GM21576 (cell line): ENCODE measurements around the gene ZNF592.

ENCODE experiments used
- ATAC-seq: cut with Tn5 transposase; IDR thresholded peaks from one replicate; pipeline ENCODE4 v1.9.1; 2021; ENCODE audit warnings: mild to moderate bottlenecking, moderate library complexity; ENCODE audit not compliant: unreplicated experiment

The ZNF592 gene

GRCh38 chr15:84804005-84804900 is 55.9 kb downstream of the ZNF592 start:
- no peak for ATAC-seq

DNA sequence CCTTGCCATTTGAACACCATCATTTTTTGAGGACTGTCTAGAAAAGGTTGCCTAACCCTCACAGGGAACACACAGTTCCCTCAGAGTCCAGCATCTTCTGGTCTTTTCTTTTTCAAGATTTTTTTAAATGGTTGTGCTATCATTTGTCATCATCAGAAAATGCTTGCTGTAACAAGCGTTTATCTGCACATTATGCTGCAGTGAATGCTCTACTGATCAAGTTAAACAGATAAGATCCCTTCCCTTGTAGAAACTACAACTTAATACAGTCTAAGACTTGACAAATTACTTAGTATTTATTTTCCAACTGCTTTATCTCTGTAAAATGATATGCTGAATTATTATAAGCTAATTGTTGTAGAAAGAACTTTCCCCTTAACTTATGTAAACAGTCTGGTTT is 56.8 kb downstream of the ZNF592 start:
- no peak for ATAC-seq

DNA sequence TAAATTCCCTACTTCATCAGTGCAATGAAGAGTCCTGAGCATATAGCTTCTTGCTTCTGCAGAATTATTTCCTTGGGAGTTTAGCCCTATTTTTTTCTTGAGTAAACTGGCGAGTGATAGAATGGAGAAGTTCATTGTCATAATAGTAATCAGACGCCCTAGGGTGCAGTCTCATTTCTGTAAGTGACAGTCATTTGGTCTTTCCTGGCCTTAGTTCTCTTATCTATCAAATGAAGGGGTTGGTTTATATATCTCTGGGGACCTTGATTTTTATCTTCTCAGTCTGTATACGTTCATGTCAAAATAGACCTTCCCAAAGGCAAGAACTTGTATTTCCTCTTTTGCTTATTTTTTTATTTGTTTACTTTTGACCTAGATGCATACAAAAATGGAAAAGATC is 58.8 kb downstream of the ZNF592 start:
- no peak for ATAC-seq

- no peak for ATAC-seq
Measured at GRCh38 chr15:84810073-84810840, 61.9 kb downstream of the ZNF592 start.

GRCh38 chr15:84811151-84811550 is 62.8 kb downstream of the ZNF592 start:
- ATAC-seq = no peak

- no peak for ATAC-seq
Measured at GRCh38 chr15:84811828-84812227, 63.4 kb downstream of the ZNF592 start.

DNA sequence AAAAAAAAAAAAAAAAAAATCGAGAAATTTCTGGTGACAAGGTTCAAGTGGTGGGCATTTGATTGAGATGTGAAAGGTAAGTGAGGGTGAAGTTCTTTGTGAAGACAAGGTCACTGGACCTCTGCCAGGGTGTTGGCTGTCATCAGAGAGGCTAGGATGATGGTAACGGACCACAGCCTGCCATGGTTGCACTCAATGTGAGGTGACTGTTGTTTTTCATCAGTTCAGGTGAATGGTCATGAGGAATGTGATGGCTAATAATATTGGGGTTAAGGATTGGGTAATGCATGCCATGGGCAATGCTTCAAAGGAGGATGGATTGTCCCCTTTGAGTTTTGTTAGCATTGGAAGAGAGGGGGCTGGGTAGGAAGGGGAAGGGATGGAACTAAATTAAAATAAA is 64.5 kb downstream of the ZNF592 start:
- ATAC-seq = no peak

GRCh38 chr15:84813435-84813834 is 65.0 kb downstream of the ZNF592 start:
- no peak for ATAC-seq

DNA sequence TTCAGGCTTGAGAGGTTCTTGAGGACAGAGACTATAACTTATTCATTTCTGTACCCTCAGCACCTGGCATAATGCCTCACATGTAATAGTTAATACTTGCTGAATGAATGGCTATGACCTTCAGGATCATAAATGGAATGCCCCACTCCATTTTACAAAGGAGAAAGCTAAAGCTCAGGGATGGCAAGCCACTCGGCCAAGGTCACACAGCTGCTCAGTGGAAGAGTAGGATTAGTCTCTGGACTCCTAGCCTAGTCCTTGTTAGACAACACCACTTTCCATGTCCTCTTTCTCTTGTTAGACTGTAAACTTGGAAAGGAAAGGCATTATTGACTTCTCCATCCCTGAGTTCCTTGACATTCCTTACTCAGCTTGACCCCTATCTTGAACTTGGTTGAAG is 65.5 kb downstream of the ZNF592 start:
- ATAC-seq = no peak

- no peak for ATAC-seq
Measured at GRCh38 chr15:84814916-84815315, 66.5 kb downstream of the ZNF592 start.

DNA sequence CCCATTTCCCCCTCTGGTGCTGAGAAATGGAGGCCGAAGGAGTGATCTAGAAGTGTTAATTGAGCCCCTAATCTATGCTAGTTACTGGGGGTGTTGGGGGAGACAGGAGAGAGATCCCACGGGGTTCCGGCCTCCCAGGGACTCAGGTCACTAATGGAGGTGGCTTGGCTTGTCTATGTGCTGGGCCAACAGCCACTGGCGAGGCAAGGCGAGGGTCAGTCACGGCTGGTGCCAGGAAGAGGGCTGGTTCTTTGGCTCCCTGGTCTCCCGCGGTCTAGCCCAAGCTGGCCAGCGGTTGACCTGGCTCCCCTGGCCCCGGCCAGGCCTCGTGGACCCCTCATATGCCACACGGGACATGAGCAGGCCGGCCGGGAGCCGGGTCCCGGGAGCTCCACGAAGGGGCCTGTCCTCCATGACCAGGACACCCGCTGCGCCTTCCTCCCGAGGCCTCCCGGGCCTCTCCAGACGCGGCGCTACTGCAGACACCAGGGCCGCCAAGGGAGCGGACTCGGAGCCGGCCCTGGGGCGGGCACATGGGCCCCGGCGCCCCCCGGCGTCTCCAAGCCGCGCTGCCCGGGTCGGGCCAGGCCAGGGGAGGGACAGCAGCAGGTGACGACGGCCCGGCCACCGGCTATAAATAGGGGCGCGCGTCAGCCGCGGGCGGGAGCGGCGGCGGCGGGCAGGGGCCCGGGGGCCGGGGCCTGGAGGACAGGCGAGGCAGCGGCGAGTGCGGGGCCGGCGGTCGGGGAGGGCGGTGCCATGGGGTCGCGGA is 68.5 kb downstream of the ZNF592 start, which contains the start of gene ALPK3:
TSS of gene ALPK3 (plus strand) at position 663 of the 772 bp plus-strand sequence. CDS start at position 760, 97 bp downstream.
- ATAC-seq = no peak

- ATAC-seq = no peak
Measured at GRCh38 chr15:84817466-84818081, 69.2 kb downstream of the ZNF592 start.

DNA sequence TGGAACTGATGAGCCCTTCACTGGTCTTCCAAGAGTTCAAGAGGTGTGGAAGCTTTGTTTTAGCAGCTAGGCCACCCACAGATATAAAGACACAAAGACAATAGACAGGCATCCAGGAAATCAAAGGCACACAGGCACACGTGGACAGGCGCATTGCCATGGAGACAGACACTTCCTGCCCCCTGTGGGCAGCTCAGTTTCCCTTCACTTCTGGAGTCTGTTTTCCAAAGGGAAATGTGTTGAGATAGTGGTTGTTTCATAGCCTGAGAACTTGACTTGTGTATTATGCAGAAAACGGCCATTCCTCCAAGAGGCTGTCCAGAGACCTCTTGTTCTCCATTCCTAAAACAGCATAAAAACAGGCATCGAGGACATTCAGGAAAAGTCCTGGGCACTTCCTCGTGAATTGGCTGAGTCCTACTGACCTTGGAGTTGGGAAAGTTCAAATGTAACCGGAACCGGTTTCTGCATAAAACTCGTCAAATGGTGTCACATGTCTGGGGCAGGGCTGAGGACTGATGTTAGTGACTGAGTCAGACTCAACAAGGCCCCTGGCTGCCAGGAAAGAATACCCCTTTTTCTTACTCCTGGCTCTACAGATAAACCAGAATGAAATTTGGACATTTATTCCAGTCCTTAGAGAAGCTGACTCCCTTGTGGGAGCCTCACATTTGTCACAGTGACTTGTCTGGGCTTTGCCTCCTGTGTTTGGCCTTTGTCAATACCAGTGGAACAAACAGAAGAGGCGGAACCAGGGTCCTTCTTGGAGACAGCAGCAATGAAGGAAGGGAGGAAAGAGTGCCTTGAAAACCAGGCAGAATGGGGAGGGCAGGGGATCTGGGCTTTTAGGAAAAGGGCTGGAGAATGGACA is 70.1 kb downstream of the ZNF592 start:
- no peak for ATAC-seq

GRCh38 chr15:84819291-84819768 is 70.9 kb downstream of the ZNF592 start:
- ATAC-seq = no peak

DNA sequence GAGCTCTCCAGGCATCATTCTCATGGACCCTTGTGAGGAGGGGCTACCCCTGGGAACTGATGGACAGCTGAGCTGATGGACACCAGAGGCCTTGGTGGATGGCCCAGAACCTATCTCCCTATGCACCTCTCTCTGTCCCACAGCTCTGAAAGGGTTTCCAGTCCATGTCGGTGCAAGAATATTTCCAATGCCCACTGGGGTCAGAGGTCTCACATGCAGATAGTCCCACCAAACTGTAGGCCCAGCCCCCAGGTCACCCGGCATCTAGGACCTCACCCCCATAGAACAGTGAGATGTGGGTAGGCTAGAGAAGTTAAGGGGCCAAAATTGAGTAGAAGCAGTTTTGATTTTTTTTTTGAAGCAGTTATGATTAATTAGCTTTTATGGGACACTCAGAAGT is 71.4 kb downstream of the ZNF592 start:
- ATAC-seq = no peak

GRCh38 chr15:84821501-84822021 is 73.2 kb downstream of the ZNF592 start:
- ATAC-seq = no peak

DNA sequence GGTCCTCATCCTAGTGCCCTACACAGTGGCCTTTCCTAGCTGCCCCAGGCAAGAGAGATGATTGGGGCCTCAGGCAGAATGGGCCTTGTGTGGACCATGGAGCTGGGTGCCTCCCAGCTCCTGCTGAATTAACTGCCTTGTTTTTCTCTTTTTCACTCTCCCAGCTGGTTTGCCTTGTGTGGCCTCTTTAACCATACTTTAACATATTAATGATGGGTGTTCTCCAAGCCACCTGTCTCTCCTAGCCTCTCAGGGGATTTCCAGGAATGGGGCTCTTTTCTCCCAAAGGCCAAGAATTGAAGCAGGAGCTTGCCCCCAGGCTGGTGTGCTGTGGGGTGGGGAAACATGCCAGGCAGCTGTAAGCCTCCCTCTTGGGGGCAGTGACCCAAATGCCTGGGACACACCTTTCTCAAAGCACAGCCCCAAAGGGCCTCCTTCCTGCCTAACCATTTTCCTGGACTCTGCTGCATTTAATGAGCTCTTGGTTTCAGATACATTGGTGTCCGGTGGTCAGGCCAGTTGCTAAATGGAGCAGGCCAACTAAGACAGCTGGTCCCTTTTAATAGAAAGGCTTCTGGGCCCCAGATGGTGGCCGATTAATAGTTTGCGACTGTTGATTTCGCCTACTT is 74.4 kb downstream of the ZNF592 start:
- ATAC-seq = no peak

DNA sequence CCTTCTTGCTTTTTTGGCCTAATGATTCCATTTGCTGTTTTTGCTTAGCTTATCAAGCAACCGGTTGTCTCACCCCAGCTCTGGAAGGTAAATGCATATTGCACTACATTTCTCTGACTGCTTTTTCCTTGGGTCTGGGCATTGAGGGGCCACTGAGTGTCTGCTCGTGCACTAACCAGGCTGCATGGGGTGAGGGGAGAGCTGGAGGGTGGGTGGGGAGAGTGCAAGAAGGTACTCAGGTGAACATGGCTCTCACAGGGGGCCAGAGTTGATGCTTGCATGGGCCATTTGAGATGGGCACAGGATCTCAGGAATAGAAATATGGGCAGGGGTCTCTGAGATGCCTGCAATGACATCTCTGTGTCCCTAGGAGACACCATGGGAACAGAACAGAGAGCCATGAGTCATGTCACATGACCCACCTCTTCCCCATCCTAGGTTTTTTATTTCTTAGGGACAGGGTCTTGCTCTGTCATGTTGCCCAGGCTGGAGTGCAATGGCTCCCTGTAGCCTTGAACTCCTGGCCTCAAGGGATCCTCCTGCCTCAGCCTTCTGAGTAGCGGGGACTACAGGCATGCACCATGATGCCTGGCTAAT is 75.0 kb downstream of the ZNF592 start:
- no peak for ATAC-seq
